PC-9 (cell line): Measurements from ENCODE around the gene THBD. TPM values are rescaled to one million over a fixed set of nuclear protein-coding genes. Genes with fewer than 3 reads are reported as not detected.

ENCODE experiments used
- BruUV-seq: library from RNA; stranded (reverse); fragments of 400-500 nt; replicated peaks from 2 replicates; lab custom pipeline; 2021; lab: Mats Ljungman, UMichigan
- CTCF ChIA-PET: fragments of 300-600 bp; sonication (Branson Sonifier 250); formaldehyde crosslinking; loops from one replicate; lab custom pipeline; 2022; ENCODE audit warnings: antibody characterized with exemption; lab: Charles Lee
- POLR2A ChIA-PET: fragments of 300-600 bp; sonication (Branson Sonifier 250); formaldehyde crosslinking; loops from one replicate; lab custom pipeline; 2022; ENCODE audit warnings: antibody characterized with exemption; ENCODE audit not compliant: unreplicated experiment; lab: Charles Lee
- DNase-seq, 2 experiments: peaks; one replicate each; pipeline versions ENCODE4 v3.0.0 to v3.0.0-alpha.2; 2015 to 2022; ENCODE audit warnings: mixed read lengths in 1 of 2
- H2AFZ ChIP-seq: fragments of 200-600 bp; sonication (generic); 2 replicates; pipeline ENCODE4 v1.8.1; 2017; ENCODE audit warnings: antibody characterized with exemption
- H3F3A ChIP-seq: fragments of 200-600 bp; sonication (generic); 2 replicates; pipeline ENCODE4 v1.8.1; 2017; ENCODE audit warnings: antibody characterized with exemption, mild to moderate bottlenecking, low read depth; ENCODE audit not compliant: insufficient read depth
- H3K27ac ChIP-seq: fragments of 200-600 bp; sonication (generic); 2 replicates; pipeline ENCODE4 v1.6.1; 2016; ENCODE audit warnings: mixed run types
- H3K27me3 ChIP-seq: fragments of 200-600 bp; sonication (generic); 2 replicates; pipeline ENCODE4 v1.6.1; 2016; ENCODE audit warnings: low read depth, mixed run types; ENCODE audit not compliant: insufficient read depth
- H3K36me3 ChIP-seq: fragments of 200-600 bp; sonication (generic); 2 replicates; pipeline ENCODE4 v1.6.1; 2016; ENCODE audit warnings: low read depth, mixed run types
- H3K4me1 ChIP-seq: fragments of 200-600 bp; sonication (generic); replicated peaks from 2 replicates; pipeline ENCODE4 v1.6.1; 2016; ENCODE audit warnings: mixed run types; ENCODE audit not compliant: insufficient read depth
- H3K4me2 ChIP-seq: fragments of 200-600 bp; sonication (generic); 2 replicates; pipeline ENCODE4 v1.6.1; 2017; ENCODE audit warnings: mixed run types
- H3K4me3 ChIP-seq: fragments of 200-600 bp; sonication (generic); 2 replicates; pipeline ENCODE4 v1.6.1; 2016; ENCODE audit warnings: mixed run types
- H3K79me2 ChIP-seq: fragments of 200-600 bp; sonication (generic); 2 replicates; pipeline ENCODE4 v1.6.1; 2017; ENCODE audit warnings: low read depth, mixed run types
- H3K9me2 ChIP-seq: fragments of 200-600 bp; sonication (generic); 2 replicates; pipeline ENCODE4 v1.8.1; 2017; ENCODE audit warnings: mild to moderate bottlenecking; ENCODE audit not compliant: insufficient read depth
- H3K9me3 ChIP-seq: fragments of 200-600 bp; sonication (generic); 2 replicates; pipeline ENCODE4 v1.8.1; 2016; ENCODE audit warnings: low read depth; ENCODE audit not compliant: insufficient read depth
- H4K20me1 ChIP-seq: fragments of 200-600 bp; sonication (generic); 2 replicates; pipeline ENCODE4 v1.8.1; 2017; ENCODE audit not compliant: insufficient read depth
- EZH2 ChIP-seq: fragments of 200-600 bp; sonication (generic); IDR thresholded peaks from 2 replicates; pipeline ENCODE4 v1.8.0; 2017; ENCODE audit warnings: antibody characterized with exemption, low read depth
- intact Hi-C: fragments of 100-400 bp; cut with micrococcal nuclease; formaldehyde crosslinking; loops from one replicate; pipeline ENCODE4 v1.10.0; 2022; ENCODE audit not compliant: unreplicated experiment
- total RNA-seq: library from RNA; stranded (reverse); gene quantifications from 2 replicates; pipeline ENCODE4 v1.2.3, GENCODE V29; 2021
- TF ChIP-seq, protein P1 (sequence below): fragments of 200-600 bp; sonication (generic); conservative IDR thresholded peaks from 2 replicates; pipeline ENCODE4 v1.6.1; 2017; ENCODE audit warnings: mixed run types, antibody characterized with exemption, mild to moderate bottlenecking, moderate library complexity

Gene THBD
- total RNA-seq, 1 experiment from 2014 or later, result 1.7 TPM

- DNase-seq, result no peak
- Histone ChIP-seq H4K20me1 (no peaks in the 10 kb centered on the region), H3K79me2 (no peaks in the 10 kb centered on the region), H3K27me3 (no peaks in the 10 kb centered on the region), H3K4me2 (no peak overlapping the region), H3K4me3 (no peak overlapping the region), H3F3A (0 out of 2 replicates have a peak, but pooled peaks cover 4% of the 10 kb centered on the region), H3K36me3 (no peaks in the 10 kb centered on the region), H3K27ac (no peak overlapping the region), H2AFZ (no peak overlapping the region), H3K9me3 (no peaks in the 10 kb centered on the region), H3K9me2 (no peaks in the 10 kb centered on the region), H3K4me1 (0 out of 2 replicates have a peak, but pooled peaks cover 4% of the 10 kb centered on the region)
- intact Hi-C loops, result no loop called here
- no TSS peak for BruUV-seq
- CTCF ChIA-PET, result interaction anchor here (0.7 kb wide), 1 partner anchor 321 kb away, joined by 3 read pairs; no protein-coding TSS in a partner anchor
- POLR2A ChIA-PET, result no interaction called here
- TF ChIP-seq EZH2, result no peak
- TF ChIP-seq, protein P1, sequence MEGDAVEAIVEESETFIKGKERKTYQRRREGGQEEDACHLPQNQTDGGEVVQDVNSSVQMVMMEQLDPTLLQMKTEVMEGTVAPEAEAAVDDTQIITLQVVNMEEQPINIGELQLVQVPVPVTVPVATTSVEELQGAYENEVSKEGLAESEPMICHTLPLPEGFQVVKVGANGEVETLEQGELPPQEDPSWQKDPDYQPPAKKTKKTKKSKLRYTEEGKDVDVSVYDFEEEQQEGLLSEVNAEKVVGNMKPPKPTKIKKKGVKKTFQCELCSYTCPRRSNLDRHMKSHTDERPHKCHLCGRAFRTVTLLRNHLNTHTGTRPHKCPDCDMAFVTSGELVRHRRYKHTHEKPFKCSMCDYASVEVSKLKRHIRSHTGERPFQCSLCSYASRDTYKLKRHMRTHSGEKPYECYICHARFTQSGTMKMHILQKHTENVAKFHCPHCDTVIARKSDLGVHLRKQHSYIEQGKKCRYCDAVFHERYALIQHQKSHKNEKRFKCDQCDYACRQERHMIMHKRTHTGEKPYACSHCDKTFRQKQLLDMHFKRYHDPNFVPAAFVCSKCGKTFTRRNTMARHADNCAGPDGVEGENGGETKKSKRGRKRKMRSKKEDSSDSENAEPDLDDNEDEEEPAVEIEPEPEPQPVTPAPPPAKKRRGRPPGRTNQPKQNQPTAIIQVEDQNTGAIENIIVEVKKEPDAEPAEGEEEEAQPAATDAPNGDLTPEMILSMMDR, result no peak
Measured at GRCh38 chr20:23005776-23006175, 43.7 kb downstream of the THBD start.

- intact Hi-C loops, result no loop called here
- CTCF ChIA-PET, result no interaction called here
- DNase-seq, result no peak
- Histone ChIP-seq H3K9me2 (no peaks in the 10 kb centered on the region), H3K4me1 (0 out of 2 replicates have a peak, but pooled peaks cover 4% of the 10 kb centered on the region), H3K4me3 (no peak overlapping the region), H3K79me2 (no peaks in the 10 kb centered on the region), H2AFZ (no peak overlapping the region), H3F3A (0 out of 2 replicates have a peak, but pooled peaks cover 4% of the 10 kb centered on the region), H3K27ac (no peak overlapping the region), H3K27me3 (no peaks in the 10 kb centered on the region), H3K4me2 (no peak overlapping the region), H3K36me3 (no peaks in the 10 kb centered on the region), H4K20me1 (no peaks in the 10 kb centered on the region), H3K9me3 (no peaks in the 10 kb centered on the region)
- TF ChIP-seq, protein P1, result no peak
- no peak for TF ChIP-seq EZH2
- POLR2A ChIA-PET, result no interaction called here
- no TSS peak for BruUV-seq
Measured at GRCh38 chr20:23003881-23004460, 45.5 kb downstream of the THBD start.

DNA sequence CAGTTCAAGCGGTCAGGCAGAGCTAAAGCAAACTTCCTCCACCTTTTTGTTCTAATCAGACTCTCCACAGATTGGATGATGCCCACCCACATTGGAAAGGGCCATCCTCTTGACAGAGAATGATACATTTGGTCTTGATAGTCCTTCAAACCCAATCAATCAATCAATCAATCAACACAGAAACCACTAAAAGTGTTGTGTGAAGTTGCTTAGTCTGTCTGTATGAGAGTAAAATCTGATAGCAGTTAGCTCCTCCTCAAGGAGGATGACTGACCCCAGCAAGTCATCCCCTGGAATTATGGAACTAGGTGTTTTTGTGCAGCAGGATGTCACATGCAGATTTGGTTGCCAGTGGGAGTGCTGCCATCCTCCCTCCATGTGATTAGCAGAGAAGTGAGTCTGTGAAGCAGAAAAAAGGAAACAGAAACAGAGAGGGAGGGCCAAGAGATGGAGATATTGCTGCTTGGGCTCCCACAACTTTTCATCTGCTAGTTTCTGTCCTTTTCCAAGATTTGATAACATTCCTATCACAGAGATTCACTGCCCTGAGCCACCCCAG, 46.3 kb downstream of the THBD start:
- H4K20me1 ChIP-seq, result no peaks in the 10 kb centered on the region
- no peak overlapping the region for H3K27ac ChIP-seq

More for the DNA sequence above, 46.3 kb downstream of the THBD start:
- H3F3A ChIP-seq, result 0 out of 2 replicates have a peak, but pooled peaks cover 1% of the 10 kb centered on the region
- 0 out of 2 replicates have a peak, but pooled peaks cover 1% of the 10 kb centered on the region for H3K4me1 ChIP-seq
- POLR2A ChIA-PET, result no interaction called here
- H3K4me3 ChIP-seq, result no peak overlapping the region
- CTCF ChIA-PET, result no interaction called here
- H3K4me2 ChIP-seq, result no peak overlapping the region
- no peaks in the 10 kb centered on the region for H3K9me2 ChIP-seq
- H3K9me3 ChIP-seq, result no peaks in the 10 kb centered on the region
- no peaks in the 10 kb centered on the region for H3K36me3 ChIP-seq
- no peak for DNase-seq
- intact Hi-C loops, result no loop called here
- no peaks in the 10 kb centered on the region for H3K79me2 ChIP-seq
- H3K27me3 ChIP-seq, result no peaks in the 10 kb centered on the region
- no peak for TF ChIP-seq EZH2
- TF ChIP-seq, protein P1, result no peak
- H2AFZ ChIP-seq, result no peak overlapping the region
- no TSS peak for BruUV-seq
